OCI-LY3 (cell line): ENCODE data around the gene DNASE1L3.
"Not testable (repeated sequence)": the region's sequence is repeated elsewhere in the genome, so short reads cannot be mapped to it uniquely, and the experiment has no call there.

Source experiments
- H2AFZ ChIP-seq: fragments of 200-600, 300-600 bp; shearing (Covaris generic); 2 replicates; pipeline ENCODE4 v1.6.0; 2014; ENCODE audit warnings: antibody characterized with exemption, low read depth, low read length
- H3K27ac ChIP-seq: fragments of 200-600, 300-600 bp; sonication (generic); 2 replicates; pipeline ENCODE4 v1.5.1; 2014; ENCODE audit warnings: mild to moderate bottlenecking, low read length, moderate library complexity, mixed read lengths
- H3K27me3 ChIP-seq: fragments of 200-600, 300-600 bp; sonication (generic); 2 replicates; pipeline ENCODE4 v1.6.1; 2014; ENCODE audit warnings: low read depth, low read length, mixed read lengths
- H3K36me3 ChIP-seq: fragments of 200-600, 300-600 bp; sonication (generic); replicated peaks from 2 replicates; pipeline ENCODE3; 2014; ENCODE audit warnings: low read depth, low read length, mixed read lengths
- H3K4me1 ChIP-seq: fragments of 300-600, 200-600 bp; sonication (generic); 2 replicates; pipeline ENCODE4 v1.6.1; 2014; ENCODE audit warnings: low read length, mixed read lengths
- H3K4me2 ChIP-seq: fragments of 200-600, 300-600 bp; sonication (generic); 2 replicates; pipeline ENCODE4 v1.6.1; 2014; ENCODE audit warnings: low read length, mixed read lengths
- H3K4me3 ChIP-seq: fragments of 300-600, 200-600 bp; sonication (generic); 2 replicates; pipeline ENCODE4 v1.5.1; 2014; ENCODE audit warnings: antibody characterized with exemption, mild to moderate bottlenecking, low read length, moderate library complexity
- H3K79me2 ChIP-seq: fragments of 300-600, 200-600 bp; shearing (Covaris generic); 2 replicates; pipeline ENCODE4 v1.6.1; 2014; ENCODE audit warnings: mild to moderate bottlenecking, low read length, mixed read lengths
- H3K9ac ChIP-seq: fragments of 300-600, 200-600 bp; shearing (Covaris generic); 2 replicates; pipeline ENCODE4 v1.6.0; 2014; ENCODE audit warnings: mild to moderate bottlenecking, low read length, moderate library complexity
- H3K9me3 ChIP-seq: fragments of 200-600, 300-600 bp; shearing (Covaris generic); 2 replicates; pipeline ENCODE4 v1.6.1; 2014; ENCODE audit warnings: low read length, mixed read lengths; ENCODE audit not compliant: insufficient read depth
- H4K20me1 ChIP-seq: fragments of 200-600, 300-600 bp; sonication (generic); 2 replicates; pipeline ENCODE4 v1.6.1; 2016; ENCODE audit warnings: low read length, mixed read lengths; ENCODE audit not compliant: insufficient read depth
- EZH2phosphoT487 ChIP-seq: fragments of 200-600 bp; shearing (Covaris generic); IDR thresholded peaks from 2 replicates; pipeline ENCODE4 v1.6.1; 2018; ENCODE audit warnings: antibody characterized with exemption, mixed run types, low read depth
- TF ChIP-seq, protein P1 (sequence below): fragments of 200-600, 300-600 bp; sonication (generic); IDR thresholded peaks from 2 replicates; pipeline ENCODE4 v1.5.1; 2014; ENCODE audit warnings: antibody characterized with exemption, low read length, low read depth

Gene DNASE1L3

DNA sequence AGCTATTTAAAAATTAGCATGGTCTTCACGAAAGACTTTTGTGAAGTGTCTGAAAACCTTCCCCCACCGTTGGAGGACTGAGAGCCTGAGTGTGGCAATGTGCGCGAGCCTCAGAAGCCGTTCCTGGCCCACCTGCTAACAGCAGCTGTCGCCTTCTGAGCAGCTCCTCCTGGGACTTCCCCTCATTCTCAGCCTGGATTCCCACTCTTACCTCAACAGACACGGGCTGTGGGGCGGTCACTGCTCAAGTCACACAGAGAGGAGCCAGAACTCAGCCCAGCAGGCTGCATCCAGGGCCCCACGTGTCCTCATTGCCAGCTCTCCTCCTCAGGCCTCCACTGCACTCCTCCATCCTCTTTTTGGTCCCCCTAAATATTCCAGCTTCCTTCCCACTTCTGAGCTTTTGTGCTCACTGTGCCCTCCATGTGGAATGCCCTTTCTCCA is 7.8 kb downstream of the DNASE1L3 start:
- H3K27me3 ChIP-seq, result no peaks in the 10 kb centered on the region
- peak overlapping the region; percentile 25 for H3K4me3 ChIP-seq
- H3K27ac ChIP-seq, result peak overlapping the region; percentile 63
- no peaks in the 10 kb centered on the region for H4K20me1 ChIP-seq
- H3K9ac ChIP-seq, result peak overlapping the region; percentile 28; the same call in 1 of the 2 replicates
- peak overlapping the region; percentile 62; the same call in 1 of the 2 replicates for H2AFZ ChIP-seq
- TF ChIP-seq, protein P1, sequence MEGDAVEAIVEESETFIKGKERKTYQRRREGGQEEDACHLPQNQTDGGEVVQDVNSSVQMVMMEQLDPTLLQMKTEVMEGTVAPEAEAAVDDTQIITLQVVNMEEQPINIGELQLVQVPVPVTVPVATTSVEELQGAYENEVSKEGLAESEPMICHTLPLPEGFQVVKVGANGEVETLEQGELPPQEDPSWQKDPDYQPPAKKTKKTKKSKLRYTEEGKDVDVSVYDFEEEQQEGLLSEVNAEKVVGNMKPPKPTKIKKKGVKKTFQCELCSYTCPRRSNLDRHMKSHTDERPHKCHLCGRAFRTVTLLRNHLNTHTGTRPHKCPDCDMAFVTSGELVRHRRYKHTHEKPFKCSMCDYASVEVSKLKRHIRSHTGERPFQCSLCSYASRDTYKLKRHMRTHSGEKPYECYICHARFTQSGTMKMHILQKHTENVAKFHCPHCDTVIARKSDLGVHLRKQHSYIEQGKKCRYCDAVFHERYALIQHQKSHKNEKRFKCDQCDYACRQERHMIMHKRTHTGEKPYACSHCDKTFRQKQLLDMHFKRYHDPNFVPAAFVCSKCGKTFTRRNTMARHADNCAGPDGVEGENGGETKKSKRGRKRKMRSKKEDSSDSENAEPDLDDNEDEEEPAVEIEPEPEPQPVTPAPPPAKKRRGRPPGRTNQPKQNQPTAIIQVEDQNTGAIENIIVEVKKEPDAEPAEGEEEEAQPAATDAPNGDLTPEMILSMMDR, result no peak
- no peak for TF ChIP-seq EZH2phosphoT487
- H3K9me3 ChIP-seq, result peaks cover 16% of the 10 kb centered on the region; the same call in 1 of the 2 replicates
- H3K36me3 ChIP-seq, result peaks cover 11% of the 10 kb centered on the region
- no peaks in the 10 kb centered on the region for H3K79me2 ChIP-seq
- peak overlapping the region; percentile 53 for H3K4me2 ChIP-seq
- peaks cover 50% of the 10 kb centered on the region for H3K4me1 ChIP-seq

DNA sequence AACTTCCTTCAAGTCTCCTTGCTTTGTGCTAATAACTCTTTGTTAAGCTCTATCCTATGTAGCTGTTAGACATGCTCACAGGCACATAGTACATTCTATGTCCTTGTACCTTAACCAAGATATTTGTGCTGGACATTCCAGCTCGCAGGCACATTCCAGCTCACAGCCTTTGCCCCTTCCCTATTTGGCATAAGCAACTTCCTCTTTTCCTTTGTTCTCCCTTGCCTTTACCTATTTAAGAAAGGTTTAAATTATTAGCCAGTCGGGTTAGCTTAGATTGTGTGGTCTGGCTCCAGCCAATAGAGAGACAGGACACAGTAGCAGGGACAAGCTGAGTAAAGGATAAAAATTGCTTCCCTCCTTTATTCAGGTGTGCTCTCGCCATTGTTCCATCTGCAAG is 9.3 kb downstream of the DNASE1L3 start:
- H4K20me1 ChIP-seq, H3K9ac ChIP-seq, H3K4me2 ChIP-seq, H3K27ac ChIP-seq, H3K4me3 ChIP-seq, H3K79me2 ChIP-seq, H3K27me3 ChIP-seq, H2AFZ ChIP-seq: not testable (repeated sequence)
- Histone ChIP-seq H3K4me1 (peaks cover 65% of the 10 kb centered on the region), H3K36me3 (peaks cover 11% of the 10 kb centered on the region), H3K9me3 (peaks cover 16% of the 10 kb centered on the region; the same call in 1 of the 2 replicates)

DNA sequence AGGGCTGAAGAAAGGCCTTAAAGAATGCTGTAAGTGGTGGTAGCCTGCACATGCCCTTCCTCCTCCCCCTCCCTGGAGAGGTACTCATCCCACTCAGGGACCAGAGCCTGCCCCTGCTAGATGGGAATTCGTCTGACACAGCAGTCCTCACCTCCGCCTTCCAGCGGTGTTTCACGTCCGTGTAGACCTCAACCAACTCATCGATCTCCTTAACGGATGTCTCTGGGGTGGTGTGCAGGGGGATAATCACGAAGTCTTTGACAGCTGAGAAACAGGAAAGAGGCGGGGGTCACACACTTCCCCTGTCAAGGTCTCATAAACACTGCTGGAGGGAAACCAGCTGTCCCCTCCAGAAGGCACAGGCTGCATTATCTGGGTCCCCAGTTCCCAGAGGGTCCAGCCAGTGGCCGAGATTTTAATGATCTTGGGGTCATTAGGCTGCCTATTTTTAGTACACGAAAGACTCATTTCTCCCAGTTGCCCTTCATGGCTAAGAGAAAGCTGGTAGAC is 9.9 kb downstream of the DNASE1L3 start:
- H3K4me2 ChIP-seq, result no peak overlapping the region
- H2AFZ ChIP-seq, result no peak overlapping the region
- no peak for TF ChIP-seq EZH2phosphoT487
- TF ChIP-seq, protein P1, result no peak
- H3K4me1 ChIP-seq, result peaks cover 68% of the 10 kb centered on the region
- H4K20me1 ChIP-seq, result no peaks in the 10 kb centered on the region
- peaks cover 19% of the 10 kb centered on the region for H3K9me3 ChIP-seq
- no peaks in the 10 kb centered on the region for H3K27me3 ChIP-seq
- no peak overlapping the region for H3K4me3 ChIP-seq
- peak overlapping the region; percentile 73; the same call in 1 of the 2 replicates for H3K27ac ChIP-seq
- H3K36me3 ChIP-seq, result peaks cover 13% of the 10 kb centered on the region
- no peaks in the 10 kb centered on the region for H3K79me2 ChIP-seq
- no peak overlapping the region for H3K9ac ChIP-seq

DNA sequence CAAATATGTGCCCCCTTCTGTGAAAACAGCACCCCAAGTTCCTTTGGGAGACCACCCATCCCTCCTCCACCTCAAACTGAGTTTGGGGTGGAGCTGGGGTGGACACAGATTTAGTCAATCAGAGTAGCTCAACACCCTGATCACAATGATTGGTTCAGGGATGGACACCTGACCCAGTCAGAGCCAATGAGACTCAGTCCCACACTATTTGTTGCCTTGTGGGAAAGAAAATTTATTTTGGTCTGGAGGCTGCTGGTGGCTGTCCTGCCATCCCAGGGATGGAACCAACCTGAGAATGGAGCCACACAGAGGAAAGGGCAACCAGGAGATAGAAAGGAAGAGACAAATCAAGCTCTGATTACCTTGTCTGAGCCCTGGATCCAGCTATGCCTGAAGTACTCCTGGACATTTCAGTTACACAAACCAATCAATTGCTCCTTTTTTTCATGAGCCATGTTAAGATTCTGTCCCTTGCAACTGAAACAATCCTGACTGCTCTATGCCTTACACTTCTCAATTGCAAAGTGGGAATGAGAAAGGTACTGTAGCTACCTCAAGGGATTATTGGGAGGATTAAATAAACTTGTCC is 10.6 kb downstream of the DNASE1L3 start:
- Histone ChIP-seq H3K79me2 (no peaks in the 10 kb centered on the region), H3K36me3 (peaks cover 17% of the 10 kb centered on the region), H3K27ac (peak overlapping the region; percentile 73), H2AFZ (no peak overlapping the region), H3K4me2 (peak overlapping the region; percentile 50), H3K9me3 (peaks cover 22% of the 10 kb centered on the region), H4K20me1 (no peaks in the 10 kb centered on the region), H3K4me1 (peaks cover 69% of the 10 kb centered on the region), H3K27me3 (no peaks in the 10 kb centered on the region), H3K4me3 (no peak overlapping the region), H3K9ac (no peak overlapping the region; the same call in 1 of the 2 replicates)
- TF ChIP-seq, protein P1, result no peak
- TF ChIP-seq EZH2phosphoT487, result no peak
